Ramos (cell line): ENCODE results near the gene NXPE3.
"Not testable (repeated sequence)": the region's sequence is repeated elsewhere in the genome, so short reads cannot be mapped to it uniquely, and the experiment has no call there.

ENCODE experiments used
- in situ Hi-C: fragments of 300-500 bp; cut with MboI; formaldehyde crosslinking; loops from one replicate; pipeline ENCODE4 v1.14.3; 2022; ENCODE audit warnings: low sequenced_read_pairs; ENCODE audit not compliant: unreplicated experiment

NXPE3 gene

DNA sequence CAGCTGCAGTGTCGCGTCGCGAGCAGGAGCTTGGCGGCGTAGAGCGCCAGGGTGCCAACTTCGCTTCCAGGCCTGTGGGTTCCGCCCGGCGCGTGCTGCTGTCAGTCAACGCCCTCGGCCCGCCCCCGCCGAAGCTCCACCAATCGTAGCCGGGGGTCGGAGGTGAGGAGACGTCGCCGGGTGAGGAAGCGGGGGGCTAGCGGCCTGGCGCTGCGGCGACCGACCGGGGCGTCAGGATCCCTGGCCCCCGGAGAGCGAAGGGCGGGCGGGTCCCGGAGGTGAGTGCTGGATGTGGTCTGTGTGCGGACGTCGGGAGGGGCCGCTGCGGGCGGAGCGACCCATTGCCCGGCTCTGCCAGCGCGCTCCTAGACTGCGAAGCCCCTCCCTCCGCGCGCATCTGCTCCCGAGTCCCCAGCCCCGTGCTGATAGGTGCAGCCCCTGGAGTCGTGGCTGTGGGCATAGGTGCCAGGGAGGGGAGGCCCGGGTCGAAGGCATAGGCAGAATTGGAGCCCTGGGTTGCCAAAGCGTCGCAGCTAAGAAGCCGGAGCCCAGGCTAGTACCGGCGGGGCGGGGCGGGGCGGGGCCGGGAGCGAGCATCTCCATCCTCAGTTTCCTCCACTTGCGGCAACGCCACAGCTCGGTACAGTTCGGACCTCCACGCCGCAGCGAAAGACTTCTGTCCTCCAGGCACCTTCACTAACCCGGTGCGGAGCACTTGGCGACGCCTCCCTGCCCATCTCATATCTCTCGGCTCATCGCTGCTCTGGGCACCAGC is at the start of gene NXPE3:
TSS of gene NXPE3 (plus strand) at position 165 of the 775 bp plus-strand sequence. CDS start 6,386 bp downstream, outside the sequence.
- in situ Hi-C loops = no loop called here

DNA sequence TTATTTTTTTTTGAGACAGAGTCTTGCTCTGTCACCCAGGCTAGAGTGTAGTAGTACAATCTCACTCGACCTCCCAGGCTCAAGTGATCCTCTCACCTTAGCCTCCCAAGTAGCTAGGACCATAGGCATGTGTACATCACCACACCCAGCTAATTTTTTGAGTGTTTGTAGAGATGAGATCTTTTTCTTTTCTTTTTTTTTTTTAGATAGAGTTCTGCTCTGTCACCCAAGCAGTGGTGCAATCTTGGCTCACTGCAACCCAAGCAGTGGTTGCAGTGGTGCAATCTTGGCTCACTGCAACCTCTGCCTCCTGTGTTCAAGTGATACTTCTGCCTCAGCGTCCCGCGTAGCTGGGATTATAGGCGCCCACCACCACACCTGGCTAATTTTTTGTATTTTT is 49.4 kb upstream of the NXPE3 start:
- in situ Hi-C loops = no loop called here

DNA sequence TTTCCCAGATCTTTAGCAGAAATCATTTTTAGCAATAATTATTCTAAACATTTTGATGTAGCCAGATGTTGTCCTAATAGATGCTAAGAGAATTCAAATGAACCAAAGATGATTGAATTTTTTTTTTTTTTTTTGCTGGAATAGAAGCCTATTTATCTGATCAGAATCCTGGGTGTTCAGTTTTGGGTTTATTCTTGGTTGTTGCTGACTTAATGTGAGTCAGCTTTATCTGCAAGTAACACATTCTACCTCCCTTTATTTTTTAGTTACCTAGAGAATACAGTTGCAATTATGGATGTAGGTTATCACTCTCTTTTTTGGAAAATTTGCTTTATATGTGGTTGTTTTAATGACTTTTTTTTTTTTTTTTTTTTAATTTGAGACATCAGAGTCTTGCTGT is 48.2 kb upstream of the NXPE3 start:
- in situ Hi-C loops = no loop called here

DNA sequence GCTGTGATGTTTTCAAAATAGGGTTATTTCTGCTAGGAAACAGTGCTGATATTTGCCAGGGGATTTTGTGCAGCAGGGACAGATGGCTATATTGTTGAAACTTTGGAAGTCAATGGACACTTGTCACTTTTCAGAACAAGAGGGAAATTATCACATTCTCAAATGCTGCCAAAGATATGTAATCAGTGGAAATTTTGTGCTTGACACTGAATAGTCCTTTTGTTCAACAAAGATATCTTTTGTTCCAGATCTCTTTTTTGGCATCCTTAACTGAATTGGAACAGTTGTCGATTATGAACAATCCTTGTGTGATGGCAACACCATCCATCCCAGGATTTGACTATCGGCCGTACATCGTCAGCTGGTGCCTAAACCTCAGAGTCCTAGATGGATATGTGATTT is 46.8 kb upstream of the NXPE3 start:
- in situ Hi-C loops = no loop called here

DNA sequence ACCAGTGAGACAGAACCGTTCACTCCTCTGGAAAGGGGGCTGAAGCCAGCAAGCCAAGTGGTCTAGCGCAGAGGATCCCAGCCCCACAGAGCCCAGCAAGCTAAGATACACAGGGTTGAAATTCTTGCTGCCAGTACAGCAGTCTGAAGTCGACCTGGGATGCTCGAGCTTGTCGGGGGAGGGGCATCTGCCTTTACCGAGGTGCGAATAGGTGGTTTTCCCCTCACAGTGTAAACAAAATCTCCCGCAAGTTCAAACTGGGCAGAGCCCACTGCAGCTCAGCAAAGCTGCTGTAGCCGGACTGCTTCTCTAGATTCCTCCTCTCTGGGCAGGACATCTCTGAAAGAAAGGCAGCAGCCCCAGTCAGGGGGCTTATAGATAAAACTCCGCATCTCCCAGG is 43.2 kb upstream of the NXPE3 start:
- in situ Hi-C loops = no loop called here

DNA sequence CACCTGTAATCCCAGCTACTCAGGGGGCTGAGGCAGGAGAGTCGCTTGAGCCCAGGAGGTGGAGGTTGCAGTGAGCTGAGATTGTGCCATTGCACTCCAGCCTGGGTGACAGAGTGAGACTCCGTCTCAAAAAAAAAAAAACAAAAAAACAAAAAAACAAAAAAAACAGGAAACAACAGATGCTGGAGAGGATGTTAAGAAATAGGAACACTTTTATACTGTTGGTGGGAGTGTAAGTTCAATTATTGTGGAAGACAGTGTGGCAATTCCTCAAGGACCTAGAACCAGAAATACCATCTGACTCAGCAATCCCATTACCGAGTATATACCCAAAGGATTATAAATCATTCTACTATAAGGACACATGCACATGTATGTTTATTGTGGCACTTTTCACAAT is 37.1 kb upstream of the NXPE3 start:
- in situ Hi-C loops = not testable (repeated sequence)

DNA sequence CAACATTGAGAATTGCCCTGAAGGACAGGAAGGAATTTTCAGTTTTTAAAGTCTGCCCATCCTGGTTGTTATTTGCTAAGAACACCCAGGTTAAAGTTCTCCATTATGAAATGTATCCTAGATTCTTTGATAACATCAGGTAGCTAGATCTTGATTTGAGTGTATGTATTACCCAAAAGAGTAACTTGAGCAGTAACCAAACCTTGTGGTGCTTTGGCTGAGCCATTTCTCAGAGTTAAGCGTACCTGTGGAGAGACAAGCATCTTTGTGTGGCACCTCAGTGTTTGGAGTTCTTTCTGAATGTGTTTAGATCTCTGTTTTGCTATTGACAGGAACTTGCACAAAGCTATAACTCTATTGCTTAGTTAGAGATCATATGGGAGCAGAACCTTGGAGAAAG is 34.2 kb upstream of the NXPE3 start:
- in situ Hi-C loops = no loop called here

DNA sequence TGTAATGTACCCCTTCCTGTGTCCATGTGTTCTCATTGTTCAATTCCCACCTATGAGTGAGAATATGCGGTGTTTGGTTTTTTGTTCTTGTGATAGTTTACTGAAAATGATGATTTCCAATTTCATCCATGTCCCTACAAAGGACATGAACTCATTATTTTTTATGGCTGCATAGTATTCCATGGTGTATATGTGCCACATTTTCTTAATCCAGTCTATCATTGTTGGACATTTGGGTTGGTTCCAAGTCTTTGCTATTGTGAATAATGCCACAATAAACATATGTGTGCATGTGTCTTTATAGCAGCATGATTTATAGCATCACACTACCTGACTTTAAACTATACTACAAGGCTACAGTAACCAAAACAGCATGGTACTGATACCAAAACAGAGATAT is 33.1 kb upstream of the NXPE3 start:
- in situ Hi-C loops = not testable (repeated sequence)

DNA sequence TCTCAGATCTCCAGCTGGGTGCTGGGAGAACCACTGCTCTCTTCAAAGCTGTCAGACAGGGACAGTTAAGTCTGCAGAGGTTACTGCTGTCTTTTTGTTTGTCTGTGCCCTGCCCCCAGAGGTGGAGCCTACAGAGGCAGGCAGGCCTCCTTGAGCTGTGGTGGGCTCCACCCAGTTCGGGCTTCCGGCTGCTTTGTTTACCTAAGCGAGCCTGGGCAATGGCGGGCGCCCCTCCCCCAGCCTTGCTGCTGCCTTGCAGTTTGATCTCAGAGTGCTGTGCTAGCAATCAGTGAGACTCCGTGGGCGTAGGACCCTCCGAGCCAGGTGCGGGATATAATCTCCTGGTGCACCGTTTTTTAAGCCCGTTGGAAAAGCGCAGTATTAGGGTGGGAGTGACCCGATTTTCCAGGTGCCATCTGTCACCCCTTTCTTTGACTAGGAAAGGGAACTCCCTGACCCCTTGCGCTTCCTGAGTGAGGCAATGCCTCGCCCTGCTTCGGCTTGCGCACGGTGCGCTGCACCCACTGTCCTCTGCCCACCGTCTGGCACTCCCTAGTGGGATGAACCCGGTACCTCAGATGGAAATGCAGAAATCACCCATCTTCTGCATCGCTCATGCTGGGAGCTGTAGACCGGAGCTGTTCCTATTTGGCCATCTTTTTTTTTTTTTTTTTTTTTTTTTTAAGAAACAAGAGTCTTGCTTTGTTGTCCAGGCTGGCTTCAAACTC is 25.5 kb upstream of the NXPE3 start:
- in situ Hi-C loops = not testable (repeated sequence)

DNA sequence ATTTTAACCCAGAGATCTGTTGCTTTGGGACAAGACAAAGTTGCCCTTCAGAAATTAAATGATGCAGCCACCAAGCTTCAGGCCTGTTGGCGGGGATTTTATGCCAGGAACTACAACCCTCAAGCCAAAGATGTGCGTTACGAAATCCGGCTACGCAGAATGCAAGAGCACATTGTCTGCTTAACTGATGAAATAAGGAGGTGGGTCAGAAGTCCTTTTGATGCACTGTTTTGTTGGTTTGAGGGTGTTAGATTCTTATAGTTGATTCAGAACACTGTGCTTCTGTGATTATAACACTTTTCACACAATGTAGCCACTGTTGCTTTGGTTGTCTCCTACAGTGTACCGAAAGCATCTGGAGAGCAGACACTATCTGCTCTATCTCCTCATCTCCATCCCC is 20.8 kb upstream of the NXPE3 start:
- in situ Hi-C loops = no loop called here

DNA sequence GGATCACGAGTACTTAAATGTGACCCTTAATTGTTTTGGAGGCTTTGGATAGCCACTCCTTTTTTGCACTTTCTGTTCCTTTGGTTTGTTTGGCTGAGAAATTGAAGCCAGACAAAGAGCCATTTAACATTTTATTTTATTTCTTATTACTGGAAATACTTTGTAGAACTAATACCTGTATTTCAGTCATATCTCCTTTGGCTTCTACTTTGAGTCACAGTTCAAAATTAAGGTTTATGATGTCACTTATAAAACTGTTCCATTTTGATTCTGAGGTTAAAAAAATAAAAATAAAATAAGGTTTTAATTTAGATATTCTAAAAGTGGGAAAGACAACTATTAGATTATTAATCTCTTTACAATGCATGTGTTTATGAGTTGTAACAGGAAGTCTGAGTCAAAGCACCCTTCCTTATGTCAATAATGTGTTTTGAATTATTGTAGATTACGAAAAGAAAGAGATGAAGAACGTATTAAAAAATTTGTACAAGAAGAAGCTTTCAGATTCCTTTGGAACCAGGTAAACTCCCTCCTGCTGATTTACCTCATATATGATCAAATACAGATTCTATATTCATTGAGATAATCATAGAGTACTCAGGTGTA is 16.9 kb upstream of the NXPE3 start:
- in situ Hi-C loops = no loop called here

DNA sequence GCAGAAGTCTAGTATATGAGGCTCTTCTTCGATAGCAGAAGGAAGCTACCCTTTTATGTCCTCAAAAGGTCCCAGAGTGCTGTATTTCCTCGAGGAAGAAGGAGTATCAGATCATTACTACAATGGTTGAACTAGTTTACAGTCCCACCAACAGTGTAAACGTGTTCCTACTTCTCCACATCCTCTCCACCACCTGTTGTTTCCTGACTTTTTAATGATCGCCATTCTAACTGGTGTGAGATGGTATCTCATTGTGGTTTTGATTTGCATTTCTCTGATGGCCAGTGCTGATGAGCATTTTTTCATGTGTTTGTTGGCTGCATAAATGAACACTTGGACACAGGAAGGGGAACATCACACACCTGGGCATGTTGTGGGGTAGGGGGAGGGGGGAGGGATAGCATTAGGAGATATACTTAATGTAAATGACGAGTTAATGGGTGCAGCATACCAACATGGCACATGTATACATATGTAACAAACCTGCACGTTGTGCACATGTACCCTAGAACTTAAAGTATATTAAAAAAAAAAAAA is 1.2 kb upstream of the NXPE3 start:
- in situ Hi-C loops = not testable (repeated sequence)

DNA sequence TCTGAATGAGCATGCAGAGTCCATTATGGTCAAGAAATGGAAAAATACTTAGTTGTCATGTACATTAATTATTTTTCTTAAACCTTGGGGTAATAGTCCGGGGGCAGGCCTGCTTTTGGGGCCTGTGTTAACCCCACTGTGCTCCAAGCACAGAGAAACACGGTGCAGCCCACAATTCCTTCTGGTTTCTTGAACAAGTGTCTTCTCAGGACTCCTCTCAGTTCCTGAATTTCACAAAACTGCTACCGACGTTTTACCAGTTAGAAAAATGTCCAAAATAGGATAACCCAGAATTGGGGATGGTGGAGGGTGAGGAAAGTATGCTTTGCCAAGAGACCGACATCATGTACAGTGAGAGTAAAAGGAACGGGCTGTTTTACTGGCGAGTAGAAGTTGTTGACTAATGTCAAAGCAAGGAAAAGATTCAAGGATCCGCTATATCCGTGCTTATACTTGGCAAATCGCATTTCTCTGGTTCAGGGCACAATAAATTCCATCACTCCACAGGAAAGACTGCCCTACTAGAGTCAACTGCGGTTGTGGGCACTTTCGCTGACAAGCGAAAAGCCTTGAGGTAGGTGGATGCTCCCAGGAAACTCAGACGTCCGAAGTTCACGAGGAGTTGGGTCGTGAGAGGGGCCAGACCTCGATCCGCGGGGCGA is 495 bp upstream of the NXPE3 start:
- in situ Hi-C loops = no loop called here

DNA sequence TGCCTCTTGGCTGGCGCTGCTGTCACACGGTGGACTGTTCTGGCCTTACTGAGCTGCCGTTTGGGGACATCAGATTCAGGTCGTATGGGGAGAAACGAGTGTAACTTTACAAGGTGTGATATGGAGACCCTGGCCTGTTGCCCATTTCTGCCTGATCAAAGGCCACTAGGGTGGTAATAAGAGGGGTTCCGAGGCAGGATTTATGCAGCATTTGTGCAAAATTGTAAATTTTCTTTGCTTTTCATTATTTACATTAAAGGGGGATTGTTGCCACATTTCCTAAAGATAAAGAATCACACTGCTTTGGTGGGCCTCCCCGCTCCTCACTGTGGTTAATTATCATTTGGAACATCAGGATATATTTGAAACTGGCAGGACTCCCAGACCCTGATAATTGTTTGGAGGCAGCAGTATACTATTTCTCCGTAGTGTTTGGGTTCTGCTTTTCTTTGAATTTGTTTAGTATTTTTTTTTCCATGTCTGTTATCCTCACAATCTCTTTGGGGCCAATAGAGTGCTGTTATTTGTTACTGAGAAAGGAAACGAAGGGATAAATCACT is 891 bp downstream of the NXPE3 start:
- in situ Hi-C loops = no loop called here

DNA sequence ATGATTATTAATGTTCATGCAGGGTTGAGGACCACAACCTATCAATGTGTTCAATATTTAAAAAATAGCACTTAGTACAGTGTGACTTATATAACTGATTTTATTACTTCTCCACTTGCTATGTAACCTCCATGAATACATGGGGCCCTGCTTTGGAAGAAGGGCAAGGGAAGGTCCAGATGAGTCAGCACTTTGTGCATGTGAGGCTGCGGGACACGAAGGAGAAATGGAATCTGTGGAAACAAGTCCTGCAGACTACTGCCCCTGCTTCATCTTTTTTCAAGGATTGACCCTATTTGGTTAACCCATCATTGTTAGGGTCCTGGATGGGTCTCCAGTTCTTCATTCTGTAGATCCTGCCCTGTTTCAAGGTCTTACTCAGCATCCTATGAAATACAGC is 1.6 kb downstream of the NXPE3 start:
- in situ Hi-C loops = no loop called here

DNA sequence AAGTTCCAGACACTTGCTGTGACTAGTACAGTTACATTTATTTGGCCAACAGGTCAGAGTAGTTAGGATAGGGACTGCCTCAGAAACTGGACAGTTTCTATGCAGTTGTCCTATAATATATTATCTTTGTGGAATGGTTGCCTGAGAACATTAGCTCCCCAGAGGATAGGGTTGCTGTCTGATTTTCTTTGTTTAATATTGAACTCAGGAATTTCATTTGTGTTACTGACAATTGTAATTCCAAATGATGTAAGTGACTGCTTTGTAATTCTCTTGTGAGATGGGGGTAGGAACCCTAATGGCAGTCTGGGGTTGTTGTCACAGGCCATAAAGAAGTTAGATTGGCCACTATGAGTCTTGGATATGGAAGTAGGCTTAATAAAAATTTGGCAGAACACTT is 2.2 kb downstream of the NXPE3 start:
- in situ Hi-C loops = no loop called here

DNA sequence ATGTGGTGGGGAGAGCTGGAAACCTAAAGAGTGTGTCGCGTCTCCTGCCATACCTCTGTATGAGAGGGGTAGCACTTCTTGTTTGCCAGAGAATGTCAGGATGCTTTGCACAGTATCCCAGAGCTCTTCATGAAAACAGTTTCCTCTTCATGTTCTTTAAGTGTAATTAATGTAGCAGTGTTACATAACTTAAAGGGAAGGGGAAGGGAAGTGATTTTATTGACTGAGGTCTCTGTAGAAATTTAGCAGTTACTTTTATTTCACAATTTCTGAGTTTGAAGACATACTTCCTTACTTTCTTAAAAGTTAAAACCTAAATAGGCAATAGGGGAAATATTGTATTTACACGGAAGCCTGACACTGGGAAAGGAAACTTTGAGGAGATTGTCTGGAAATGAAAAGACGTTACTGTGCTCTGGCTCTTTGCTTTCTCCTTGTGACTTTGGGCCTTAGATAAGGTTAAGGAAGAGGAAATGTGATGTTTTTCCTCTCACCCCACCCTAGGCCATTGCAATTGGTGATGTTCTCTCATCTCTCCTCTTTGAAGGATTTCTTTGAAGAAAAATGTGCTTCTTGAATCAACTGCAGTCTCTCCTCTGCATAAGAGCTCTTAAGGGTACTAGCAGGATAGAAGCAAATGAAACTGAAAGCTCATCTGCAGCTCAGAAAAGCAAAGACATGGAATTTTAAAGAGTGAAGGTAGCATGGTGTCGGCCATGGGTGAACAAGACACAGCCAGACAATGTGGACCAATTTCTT is 6.0 kb downstream of the NXPE3 start:
- in situ Hi-C loops = no loop called here

DNA sequence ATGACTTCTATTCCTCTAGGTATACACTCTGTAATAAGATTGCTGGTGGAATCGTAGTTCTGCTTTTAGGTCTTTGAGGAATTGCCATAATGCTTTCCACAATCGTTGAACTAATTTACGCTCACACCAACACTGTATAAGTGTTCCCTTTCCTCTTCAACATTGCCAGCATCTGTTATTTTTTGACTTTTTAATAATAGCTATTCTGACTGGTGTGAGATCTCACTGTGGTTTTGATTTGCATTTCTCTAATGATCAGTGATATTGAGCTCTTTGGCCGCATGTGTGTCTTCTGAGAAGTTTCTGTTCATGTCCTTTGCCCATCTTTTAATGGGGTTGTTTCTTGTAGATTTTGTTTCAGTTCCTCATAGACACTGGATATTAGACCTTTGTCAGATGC is 12.8 kb downstream of the NXPE3 start:
- in situ Hi-C loops = no loop called here

DNA sequence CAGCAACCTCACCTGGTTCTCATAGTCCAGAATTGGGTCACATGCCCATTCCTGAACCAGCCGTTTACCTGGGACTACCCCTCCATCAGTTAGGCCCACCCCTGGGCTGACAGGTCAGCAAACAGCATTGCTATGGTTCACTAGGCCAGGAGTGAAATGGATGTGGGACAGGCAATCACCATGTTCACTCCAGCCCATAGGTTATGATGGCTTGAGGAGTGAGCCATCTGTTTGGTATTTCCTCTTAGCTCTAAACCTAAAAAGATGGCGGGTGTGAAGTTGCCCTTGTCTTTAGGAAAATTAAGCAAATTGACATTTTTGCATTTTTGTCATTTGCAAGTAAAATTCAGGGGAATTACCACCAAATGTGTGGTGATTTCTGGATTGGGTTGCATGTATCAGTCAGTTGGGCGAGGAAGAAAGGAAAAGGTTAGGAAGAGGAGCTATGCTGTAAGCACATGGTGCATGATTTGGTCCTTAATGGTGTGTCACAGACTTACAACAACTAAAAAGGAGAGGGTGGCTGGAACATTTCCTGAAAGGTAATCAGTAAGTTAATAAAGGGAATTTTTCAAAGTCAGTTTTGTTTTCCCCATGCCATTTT is 17.2 kb downstream of the NXPE3 start:
- in situ Hi-C loops = no loop called here
